ENCODE data around the gene CLHC1. TPM values are rescaled to one million over a fixed set of nuclear protein-coding genes. Genes with fewer than 3 reads are reported as not detected.
"Not testable (repeated sequence)": the region's sequence is repeated elsewhere in the genome, so short reads cannot be mapped to it uniquely, and the experiment has no call there.

CLHC1 gene
- total RNA-seq, 2 experiments from 2014 or later = 12.4 to 32.1 TPM

GRCh38 chr2:55200416-55200815 lies 31.7 kb downstream of the CLHC1 start:
- no peaks in the 10 kb centered on the region for H4K20me1 ChIP-seq (ENCODE audit: insufficient read depth, low read length)
- H3K9me3 ChIP-seq (ENCODE audit: low read length) = 0 out of 2 replicates have a peak, but pooled peaks cover 4% of the 10 kb centered on the region
- no peaks in the 10 kb centered on the region for H3K4me1 ChIP-seq (ENCODE audit: insufficient read depth, low read length, poor library complexity, severe bottlenecking)
- H2AFZ ChIP-seq (ENCODE audit: low read length) = no peak overlapping the region
- no peak for DNase-seq (ENCODE audit: low spot score)
- H3K4me2 ChIP-seq (ENCODE audit: low read length) = no peak overlapping the region
- H3K27ac ChIP-seq (ENCODE audit: low read depth, low read length, poor library complexity, severe bottlenecking) = no peak overlapping the region
- ChIA-PET POLR2A (interaction anchor here (0.7 kb wide), 1 partner anchor 977 kb away, joined by 3 read pairs; no protein-coding TSS in a partner anchor), CTCF (ENCODE audit: unreplicated experiment) (no interaction called here)
- TF ChIP-seq EZH2phosphoT487 (IDR thresholded peaks at IDR 0.05; ENCODE audit: borderline replicate concordance, low read depth, low read length) (no peak), CTCF (conservative IDR thresholded peaks at IDR 0.05; ENCODE audit: low read length) (no peak)
- no peaks in the 10 kb centered on the region for H3K9me2 ChIP-seq (ENCODE audit: insufficient read depth, low read length)
- BruUV-seq (replicated peaks) = no TSS peak
- H3K4me3 ChIP-seq (ENCODE audit: low read depth, low read length, poor library complexity, severe bottlenecking) = no peak overlapping the region
- peaks cover 74% of the 10 kb centered on the region for H3K36me3 ChIP-seq (ENCODE audit: insufficient read depth, low read length)
- intact Hi-C loops (cut with micrococcal nuclease; ENCODE audit: unreplicated experiment) = no loop called here
- no peaks in the 10 kb centered on the region for H3K79me2 ChIP-seq (ENCODE audit: insufficient read depth, low read depth, low read length)

- H4K20me1 ChIP-seq (ENCODE audit: insufficient read depth, low read length) = no peaks in the 10 kb centered on the region
- H3K9me2 ChIP-seq (ENCODE audit: insufficient read depth, low read length) = no peaks in the 10 kb centered on the region
- no peak for DNase-seq (ENCODE audit: low spot score)
- H3K36me3 ChIP-seq (ENCODE audit: insufficient read depth, low read length) = peaks cover 51% of the 10 kb centered on the region
- CTCF ChIA-PET (ENCODE audit: unreplicated experiment) = no interaction called here
- H3K9me3 ChIP-seq (ENCODE audit: low read length) = no peaks in the 10 kb centered on the region
- POLR2A ChIA-PET = no interaction called here
- no peak overlapping the region for H3K4me3 ChIP-seq (ENCODE audit: low read depth, low read length, poor library complexity, severe bottlenecking)
- TF ChIP-seq EZH2phosphoT487 (IDR thresholded peaks at IDR 0.05; ENCODE audit: borderline replicate concordance, low read depth, low read length) (no peak), CTCF (conservative IDR thresholded peaks at IDR 0.05; ENCODE audit: low read length) (no peak)
- no TSS peak for BruUV-seq (replicated peaks)
- no peak overlapping the region for H3K27ac ChIP-seq (ENCODE audit: low read depth, low read length, poor library complexity, severe bottlenecking)
- no peak overlapping the region for H3K4me2 ChIP-seq (ENCODE audit: low read length)
- H3K4me1 ChIP-seq (ENCODE audit: insufficient read depth, low read length, poor library complexity, severe bottlenecking) = no peaks in the 10 kb centered on the region
- no peak overlapping the region for H2AFZ ChIP-seq (ENCODE audit: low read length)
- intact Hi-C loops (cut with micrococcal nuclease; ENCODE audit: unreplicated experiment) = no loop called here
- H3K79me2 ChIP-seq (ENCODE audit: insufficient read depth, low read depth, low read length) = no peaks in the 10 kb centered on the region
Measured at GRCh38 chr2:55196526-55196925, 35.6 kb downstream of the CLHC1 start.

GRCh38 chr2:55191888-55192287 lies 40.2 kb downstream of the CLHC1 start:
- H3K4me2 ChIP-seq (ENCODE audit: low read length); POLR2A ChIA-PET; H4K20me1 ChIP-seq (ENCODE audit: insufficient read depth, low read length); CTCF ChIA-PET (ENCODE audit: unreplicated experiment); H3K4me3 ChIP-seq (ENCODE audit: low read depth, low read length, poor library complexity, severe bottlenecking); H3K9me3 ChIP-seq (ENCODE audit: low read length); H3K79me2 ChIP-seq (ENCODE audit: insufficient read depth, low read depth, low read length); intact Hi-C loops (cut with micrococcal nuclease; ENCODE audit: unreplicated experiment); H3K9me2 ChIP-seq (ENCODE audit: insufficient read depth, low read length); BruUV-seq (replicated peaks); DNase-seq (ENCODE audit: low spot score); H3K27ac ChIP-seq (ENCODE audit: low read depth, low read length, poor library complexity, severe bottlenecking); H3K4me1 ChIP-seq (ENCODE audit: insufficient read depth, low read length, poor library complexity, severe bottlenecking); H2AFZ ChIP-seq (ENCODE audit: low read length): not testable (repeated sequence)
- H3K36me3 ChIP-seq (ENCODE audit: insufficient read depth, low read length) = peaks cover 32% of the 10 kb centered on the region

- H3K79me2 ChIP-seq (ENCODE audit: insufficient read depth, low read depth, low read length); intact Hi-C loops (cut with micrococcal nuclease; ENCODE audit: unreplicated experiment); H4K20me1 ChIP-seq (ENCODE audit: insufficient read depth, low read length); DNase-seq (ENCODE audit: low spot score); H3K9me3 ChIP-seq (ENCODE audit: low read length); H3K4me2 ChIP-seq (ENCODE audit: low read length); BruUV-seq (replicated peaks); H3K27ac ChIP-seq (ENCODE audit: low read depth, low read length, poor library complexity, severe bottlenecking); H2AFZ ChIP-seq (ENCODE audit: low read length); H3K4me3 ChIP-seq (ENCODE audit: low read depth, low read length, poor library complexity, severe bottlenecking); H3K9me2 ChIP-seq (ENCODE audit: insufficient read depth, low read length); CTCF ChIA-PET (ENCODE audit: unreplicated experiment); H3K4me1 ChIP-seq (ENCODE audit: insufficient read depth, low read length, poor library complexity, severe bottlenecking): not testable (repeated sequence)
- POLR2A ChIA-PET = interaction anchor here (0.6 to 1.6 kb wide), 5 partner anchors 13 to 435 kb away, joined by 3 to 7 read pairs (median 4); no protein-coding TSS in a partner anchor
- peaks cover 14% of the 10 kb centered on the region for H3K36me3 ChIP-seq (ENCODE audit: insufficient read depth, low read length)
Measured at GRCh38 chr2:55186837-55187236, 45.3 kb downstream of the CLHC1 start.

Data from OCI-LY7 (cell line).